ENCODE results near the gene CDYL2.

CDYL2 gene, protein sequence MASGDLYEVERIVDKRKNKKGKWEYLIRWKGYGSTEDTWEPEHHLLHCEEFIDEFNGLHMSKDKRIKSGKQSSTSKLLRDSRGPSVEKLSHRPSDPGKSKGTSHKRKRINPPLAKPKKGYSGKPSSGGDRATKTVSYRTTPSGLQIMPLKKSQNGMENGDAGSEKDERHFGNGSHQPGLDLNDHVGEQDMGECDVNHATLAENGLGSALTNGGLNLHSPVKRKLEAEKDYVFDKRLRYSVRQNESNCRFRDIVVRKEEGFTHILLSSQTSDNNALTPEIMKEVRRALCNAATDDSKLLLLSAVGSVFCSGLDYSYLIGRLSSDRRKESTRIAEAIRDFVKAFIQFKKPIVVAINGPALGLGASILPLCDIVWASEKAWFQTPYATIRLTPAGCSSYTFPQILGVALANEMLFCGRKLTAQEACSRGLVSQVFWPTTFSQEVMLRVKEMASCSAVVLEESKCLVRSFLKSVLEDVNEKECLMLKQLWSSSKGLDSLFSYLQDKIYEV

GRCh38 chr16:80804526-80805383, at the start of gene CDYL2:
CDYL2 (minus strand) TSS chr16:80804598; CDS start chr16:80804173, 425 bp downstream.
- no CpG with 5 or more reads among the region's 63 CpGs for WGBS (ENCODE audit: insufficient coverage, insufficient read length)
- peaks cover 7% of the 10 kb centered on the region; the same call in 1 of the 2 replicates for H3K27me3 ChIP-seq (ENCODE audit: control insufficient read depth, insufficient read depth, low read length)
- no peaks in the 10 kb centered on the region for H3K9me3 ChIP-seq (ENCODE audit: control insufficient read depth, insufficient read depth, low read length)
- peak within 1 kb of the TSS; percentile 79; the same call in 1 of the 2 replicates for H3K4me3 ChIP-seq (ENCODE audit: low read length)
- DNase-seq (ENCODE audit: low read depth, low spot score): no peak
- H3K27ac ChIP-seq (ENCODE audit: low read length): no peak within 1 kb of the TSS
- H3K36me3 ChIP-seq (ENCODE audit: control insufficient read depth, insufficient read depth, low read length): no peaks in the 10 kb centered on the region
- H3K4me1 ChIP-seq (ENCODE audit: control insufficient read depth, insufficient read depth, low read length): no peaks in the 10 kb centered on the region; the same call in 1 of the 2 replicates

- H3K9me3 ChIP-seq (ENCODE audit: control insufficient read depth, insufficient read depth, low read length): no peaks in the 10 kb centered on the region
- no peaks in the 10 kb centered on the region for H3K36me3 ChIP-seq (ENCODE audit: control insufficient read depth, insufficient read depth, low read length)
- no peak overlapping the region for H3K4me3 ChIP-seq (ENCODE audit: low read length)
- no peak overlapping the region for H3K27ac ChIP-seq (ENCODE audit: low read length)
- no CpG with 5 or more reads among the region's 5 CpGs for WGBS (ENCODE audit: insufficient coverage, insufficient read length)
- H3K4me1 ChIP-seq (ENCODE audit: control insufficient read depth, insufficient read depth, low read length): no peaks in the 10 kb centered on the region
- no peaks in the 10 kb centered on the region for H3K27me3 ChIP-seq (ENCODE audit: control insufficient read depth, insufficient read depth, low read length)
- DNase-seq (ENCODE audit: low read depth, low spot score): peak; percentile 22
These were observed 48.0 kb upstream of the CDYL2 start for GRCh38 chr16:80852261-80852872.

- no peak overlapping the region for H3K27ac ChIP-seq (ENCODE audit: low read length)
- WGBS (ENCODE audit: insufficient coverage, insufficient read length): no CpG with 5 or more reads among the region's 6 CpGs
- no peak overlapping the region for H3K4me3 ChIP-seq (ENCODE audit: low read length)
- DNase-seq (ENCODE audit: low read depth, low spot score): no peak
- no peaks in the 10 kb centered on the region for H3K36me3 ChIP-seq (ENCODE audit: control insufficient read depth, insufficient read depth, low read length)
- H3K27me3 ChIP-seq (ENCODE audit: control insufficient read depth, insufficient read depth, low read length): no peaks in the 10 kb centered on the region
- H3K4me1 ChIP-seq (ENCODE audit: control insufficient read depth, insufficient read depth, low read length): no peaks in the 10 kb centered on the region
- H3K9me3 ChIP-seq (ENCODE audit: control insufficient read depth, insufficient read depth, low read length): no peaks in the 10 kb centered on the region
These were observed 47.4 kb upstream of the CDYL2 start for GRCh38 chr16:80851831-80852230.

GRCh38 chr16:80850757-80851156, 46.4 kb upstream of the CDYL2 start:
- Histone ChIP-seq H3K4me1 (ENCODE audit: control insufficient read depth, insufficient read depth, low read length) (no peaks in the 10 kb centered on the region), H3K4me3 (ENCODE audit: low read length) (no peak overlapping the region), H3K36me3 (ENCODE audit: control insufficient read depth, insufficient read depth, low read length) (no peaks in the 10 kb centered on the region), H3K9me3 (ENCODE audit: control insufficient read depth, insufficient read depth, low read length) (no peaks in the 10 kb centered on the region), H3K27ac (ENCODE audit: low read length) (no peak overlapping the region), H3K27me3 (ENCODE audit: control insufficient read depth, insufficient read depth, low read length) (no peaks in the 10 kb centered on the region)
- no peak for DNase-seq (ENCODE audit: low read depth, low spot score)

GRCh38 chr16:80848862-80849261, 44.5 kb upstream of the CDYL2 start:
- Histone ChIP-seq H3K9me3 (ENCODE audit: control insufficient read depth, insufficient read depth, low read length) (no peaks in the 10 kb centered on the region), H3K4me3 (ENCODE audit: low read length) (no peak overlapping the region), H3K4me1 (ENCODE audit: control insufficient read depth, insufficient read depth, low read length) (no peaks in the 10 kb centered on the region), H3K27ac (ENCODE audit: low read length) (no peak overlapping the region), H3K36me3 (ENCODE audit: control insufficient read depth, insufficient read depth, low read length) (no peaks in the 10 kb centered on the region), H3K27me3 (ENCODE audit: control insufficient read depth, insufficient read depth, low read length) (no peaks in the 10 kb centered on the region)
- DNase-seq (ENCODE audit: low read depth, low spot score): no peak
- WGBS (ENCODE audit: insufficient coverage, insufficient read length): no CpG with 5 or more reads among the region's 1 CpG

DNA sequence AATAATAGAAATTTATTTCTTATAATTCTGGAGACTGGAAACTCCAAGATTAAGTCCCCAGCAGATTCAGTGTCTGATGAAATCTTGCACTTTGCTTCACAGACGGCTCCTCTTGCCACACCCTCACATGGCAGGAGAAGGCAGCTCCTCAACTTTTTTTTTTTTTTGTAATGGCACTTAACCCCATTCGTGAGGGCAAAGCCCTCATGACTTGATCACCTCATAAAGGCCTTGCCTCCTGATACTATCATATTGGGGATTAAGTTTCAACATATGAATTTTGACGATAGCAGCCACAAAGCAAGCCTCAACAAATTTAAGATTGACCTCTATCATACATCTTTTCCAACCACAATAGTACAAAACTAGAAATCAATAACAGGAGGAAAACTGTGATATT, 42.3 kb upstream of the CDYL2 start:
- Histone ChIP-seq H3K27me3 (ENCODE audit: control insufficient read depth, insufficient read depth, low read length) (no peaks in the 10 kb centered on the region), H3K36me3 (ENCODE audit: control insufficient read depth, insufficient read depth, low read length) (no peaks in the 10 kb centered on the region), H3K9me3 (ENCODE audit: control insufficient read depth, insufficient read depth, low read length) (no peaks in the 10 kb centered on the region), H3K4me3 (ENCODE audit: low read length) (no peak overlapping the region), H3K27ac (ENCODE audit: low read length) (no peak overlapping the region), H3K4me1 (ENCODE audit: control insufficient read depth, insufficient read depth, low read length) (no peaks in the 10 kb centered on the region)
- no CpG with 5 or more reads among the region's 3 CpGs for WGBS (ENCODE audit: insufficient coverage, insufficient read length)
- DNase-seq (ENCODE audit: low read depth, low spot score): no peak

DNA sequence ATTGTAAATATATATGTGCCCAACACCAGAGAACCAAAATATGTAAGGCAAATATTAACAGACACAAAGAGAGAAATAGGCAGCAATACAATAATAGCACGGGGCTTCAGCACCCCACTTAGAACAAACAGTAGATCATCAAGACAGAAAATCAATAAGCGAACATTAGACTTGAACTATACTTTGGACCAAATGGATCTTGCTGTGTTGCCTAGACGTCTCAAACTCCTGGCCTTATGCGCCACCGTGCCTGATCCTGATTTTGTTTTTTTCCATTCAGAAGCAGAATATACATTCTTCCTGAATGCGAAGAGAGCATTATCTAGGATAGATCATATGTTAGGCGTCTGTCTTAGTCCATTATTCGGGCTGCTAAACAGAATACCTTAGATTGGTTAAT, 41.9 kb upstream of the CDYL2 start:
- Histone ChIP-seq H3K36me3 (ENCODE audit: control insufficient read depth, insufficient read depth, low read length) (no peaks in the 10 kb centered on the region), H3K4me3 (ENCODE audit: low read length) (no peak overlapping the region), H3K9me3 (ENCODE audit: control insufficient read depth, insufficient read depth, low read length) (no peaks in the 10 kb centered on the region), H3K4me1 (ENCODE audit: control insufficient read depth, insufficient read depth, low read length) (no peaks in the 10 kb centered on the region), H3K27ac (ENCODE audit: low read length) (no peak overlapping the region), H3K27me3 (ENCODE audit: control insufficient read depth, insufficient read depth, low read length) (no peaks in the 10 kb centered on the region)
- no peak for DNase-seq (ENCODE audit: low read depth, low spot score)
- WGBS (ENCODE audit: insufficient coverage, insufficient read length): no CpG with 5 or more reads among the region's 8 CpGs

DNA sequence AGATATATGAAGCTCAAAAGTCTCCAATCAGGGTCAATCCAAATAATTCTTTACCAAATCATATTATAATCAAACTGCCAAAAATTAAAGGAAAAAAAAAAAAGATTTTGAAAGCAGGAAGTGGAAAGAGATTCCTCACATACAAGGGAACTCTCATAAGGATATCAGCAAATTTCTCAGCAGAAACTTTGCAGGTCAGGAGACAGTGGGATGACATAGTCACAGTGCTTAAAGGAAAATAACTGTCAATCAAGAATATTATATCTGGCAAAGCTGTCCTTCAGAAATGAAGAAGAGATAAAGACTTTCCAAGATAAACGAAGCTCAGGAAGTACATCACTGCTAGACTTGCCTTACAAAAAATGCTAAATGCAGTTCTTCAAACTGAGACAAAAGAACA, 40.0 kb upstream of the CDYL2 start:
- no CpG with 5 or more reads among the region's 1 CpG for WGBS (ENCODE audit: insufficient coverage, insufficient read length)
- no peak for DNase-seq (ENCODE audit: low read depth, low spot score)
- Histone ChIP-seq H3K4me1 (ENCODE audit: control insufficient read depth, insufficient read depth, low read length) (no peaks in the 10 kb centered on the region), H3K36me3 (ENCODE audit: control insufficient read depth, insufficient read depth, low read length) (no peaks in the 10 kb centered on the region), H3K27ac (ENCODE audit: low read length) (no peak overlapping the region), H3K4me3 (ENCODE audit: low read length) (no peak overlapping the region), H3K27me3 (ENCODE audit: control insufficient read depth, insufficient read depth, low read length) (no peaks in the 10 kb centered on the region), H3K9me3 (ENCODE audit: control insufficient read depth, insufficient read depth, low read length) (no peaks in the 10 kb centered on the region)

DNA sequence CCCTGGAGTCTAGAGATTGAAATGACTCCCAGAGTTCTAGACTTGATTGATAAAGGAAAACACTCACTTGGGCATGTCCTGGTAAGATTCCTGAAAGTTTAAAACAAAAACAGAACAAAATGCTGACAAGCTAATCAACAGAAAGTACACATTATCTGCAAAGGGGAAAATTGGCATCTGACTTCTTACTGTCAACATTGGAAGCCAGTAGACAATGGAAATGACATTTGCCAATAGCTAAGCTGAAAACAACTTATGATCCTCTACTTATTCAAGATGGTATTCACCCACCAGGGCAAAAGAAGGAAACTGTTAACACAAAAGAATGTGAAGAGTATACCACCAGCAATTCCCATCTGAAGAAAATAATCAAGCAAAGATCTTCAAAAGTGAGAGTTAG, 36.8 kb upstream of the CDYL2 start:
- Histone ChIP-seq H3K9me3 (ENCODE audit: control insufficient read depth, insufficient read depth, low read length) (no peaks in the 10 kb centered on the region), H3K36me3 (ENCODE audit: control insufficient read depth, insufficient read depth, low read length) (no peaks in the 10 kb centered on the region), H3K4me1 (ENCODE audit: control insufficient read depth, insufficient read depth, low read length) (no peaks in the 10 kb centered on the region), H3K27me3 (ENCODE audit: control insufficient read depth, insufficient read depth, low read length) (no peaks in the 10 kb centered on the region), H3K4me3 (ENCODE audit: low read length) (no peak overlapping the region), H3K27ac (ENCODE audit: low read length) (no peak overlapping the region)
- DNase-seq (ENCODE audit: low read depth, low spot score): no peak

DNA sequence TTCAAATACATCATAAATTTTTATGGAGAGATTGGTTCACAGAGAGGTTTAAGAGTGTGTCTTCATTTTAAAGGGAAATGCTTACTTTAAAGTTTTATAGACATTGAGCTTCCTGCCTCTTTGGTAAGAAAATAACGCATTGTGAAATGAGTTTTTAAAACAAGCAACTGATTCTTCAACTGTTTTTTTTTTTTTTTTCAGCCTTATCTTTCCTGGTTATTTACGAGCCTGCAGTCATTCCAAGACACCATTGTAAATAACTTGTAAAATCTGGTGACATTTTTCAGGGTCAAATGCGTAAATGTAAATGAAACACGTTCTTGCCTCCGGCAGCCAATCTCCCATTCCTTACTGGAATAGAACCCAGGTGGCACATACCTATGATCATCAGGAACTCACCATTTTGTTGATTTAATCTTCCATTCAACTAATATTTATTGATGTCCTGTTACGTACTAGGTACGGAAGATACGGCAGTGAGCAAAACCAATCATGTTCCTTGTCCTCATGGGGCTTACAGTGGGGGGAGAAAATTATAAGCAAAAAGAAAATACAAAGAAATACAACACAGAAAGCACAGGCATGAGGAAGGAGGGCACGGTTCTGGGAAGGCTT, 33.2 kb upstream of the CDYL2 start:
- Histone ChIP-seq H3K27ac (ENCODE audit: low read length) (no peak overlapping the region), H3K36me3 (ENCODE audit: control insufficient read depth, insufficient read depth, low read length) (no peaks in the 10 kb centered on the region), H3K4me1 (ENCODE audit: control insufficient read depth, insufficient read depth, low read length) (no peaks in the 10 kb centered on the region), H3K4me3 (ENCODE audit: low read length) (no peak overlapping the region; the same call in 1 of the 2 replicates), H3K9me3 (ENCODE audit: control insufficient read depth, insufficient read depth, low read length) (no peaks in the 10 kb centered on the region), H3K27me3 (ENCODE audit: control insufficient read depth, insufficient read depth, low read length) (no peaks in the 10 kb centered on the region)
- WGBS (ENCODE audit: insufficient coverage, insufficient read length): no CpG with 5 or more reads among the region's 9 CpGs
- DNase-seq (ENCODE audit: low read depth, low spot score): no peak
